GM19328 (cell line): ENCODE results near the gene RPA1.
"Not testable (repeated sequence)": the region's sequence is repeated elsewhere in the genome, so short reads cannot be mapped to it uniquely, and the experiment has no call there.

ENCODE experiments used
- ATAC-seq: cut with Tn5 transposase; IDR thresholded peaks from one replicate; pipeline ENCODE4 v1.9.1; 2021; ENCODE audit warnings: mild to moderate bottlenecking, moderate library complexity; ENCODE audit not compliant: unreplicated experiment

The RPA1 gene

DNA sequence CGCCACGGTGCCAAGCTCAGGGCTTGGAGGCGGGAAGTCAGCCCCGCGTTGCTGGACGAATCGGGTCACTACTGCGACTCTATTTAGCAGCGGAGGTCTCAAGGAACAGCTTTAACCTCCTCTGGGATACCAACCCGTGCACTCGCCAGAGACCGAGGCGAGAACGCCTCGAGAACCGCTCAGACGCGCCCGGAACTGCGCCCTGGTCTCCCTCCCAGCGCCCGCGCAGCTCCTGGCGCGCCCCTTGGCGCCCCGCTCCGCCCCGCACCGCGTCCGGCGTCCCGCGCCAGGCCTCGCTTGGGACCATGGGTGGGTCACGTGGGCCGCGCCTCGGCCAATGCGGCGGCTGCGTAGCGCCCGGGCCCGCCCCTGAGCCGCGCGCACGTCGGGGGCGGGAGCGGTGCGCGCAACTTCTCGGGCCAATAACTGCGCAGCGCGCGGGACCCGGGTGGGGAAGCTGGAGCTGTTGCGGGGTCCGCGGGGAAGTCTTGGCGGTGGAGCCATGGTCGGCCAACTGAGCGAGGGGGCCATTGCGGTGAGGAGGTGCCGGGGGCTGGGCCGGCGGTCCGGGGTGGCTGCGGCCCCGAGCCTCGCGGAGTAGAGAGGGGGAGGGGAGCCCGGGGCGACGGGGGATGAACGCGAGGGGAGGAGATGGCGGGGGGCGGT lies at the start of gene RPA1, which contains the start of gene SMYD4:
TSS of gene RPA1 (plus strand) at position 414 of the 666 bp plus-strand sequence. CDS start at position 503, 89 bp downstream.
TSS of gene SMYD4 (minus strand) at position 311 of the 666 bp plus-strand sequence. CDS start 1,908 bp downstream, outside the sequence.
- ATAC-seq, result peak; percentile 86

DNA sequence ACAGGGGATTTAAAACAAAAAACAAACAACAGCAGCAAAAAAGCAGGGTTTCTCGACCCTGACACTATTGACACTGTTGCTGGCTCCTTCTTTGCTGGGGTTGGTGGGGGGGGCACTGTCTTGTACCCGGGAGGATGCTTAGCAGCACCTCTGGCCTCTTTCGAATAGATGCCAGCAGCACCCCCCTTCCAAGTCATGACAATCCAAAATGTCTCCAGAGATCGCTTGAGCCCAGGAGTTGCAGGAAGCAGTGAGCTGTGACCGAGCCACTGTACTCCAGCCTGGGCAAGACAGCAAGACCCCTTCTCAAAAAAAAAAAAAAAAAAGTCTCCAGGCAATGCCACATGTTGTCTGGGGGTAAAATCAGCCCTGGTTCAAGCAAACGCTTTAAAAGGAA lies 47.6 kb upstream of the RPA1 start:
- ATAC-seq, result no peak

DNA sequence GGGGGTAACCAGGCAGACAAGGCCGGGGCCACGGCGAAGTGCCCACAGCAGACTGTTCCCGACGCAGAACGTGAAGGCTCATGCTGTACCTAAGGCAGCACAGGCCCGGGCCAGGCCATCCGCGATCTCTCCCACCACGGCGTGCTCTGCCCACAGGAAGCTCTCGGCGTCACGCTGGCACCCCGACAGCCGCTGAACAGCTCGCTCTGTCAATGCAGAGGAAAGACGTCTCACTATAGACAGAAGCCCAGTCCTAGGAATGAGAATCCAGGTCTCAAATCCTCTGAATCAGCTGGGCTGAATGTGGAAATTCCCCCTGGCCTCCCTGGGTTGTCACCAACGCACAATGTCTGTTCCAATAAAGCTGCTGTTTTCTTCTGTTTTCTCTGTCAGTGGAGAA lies 46.5 kb upstream of the RPA1 start:
- no peak for ATAC-seq

DNA sequence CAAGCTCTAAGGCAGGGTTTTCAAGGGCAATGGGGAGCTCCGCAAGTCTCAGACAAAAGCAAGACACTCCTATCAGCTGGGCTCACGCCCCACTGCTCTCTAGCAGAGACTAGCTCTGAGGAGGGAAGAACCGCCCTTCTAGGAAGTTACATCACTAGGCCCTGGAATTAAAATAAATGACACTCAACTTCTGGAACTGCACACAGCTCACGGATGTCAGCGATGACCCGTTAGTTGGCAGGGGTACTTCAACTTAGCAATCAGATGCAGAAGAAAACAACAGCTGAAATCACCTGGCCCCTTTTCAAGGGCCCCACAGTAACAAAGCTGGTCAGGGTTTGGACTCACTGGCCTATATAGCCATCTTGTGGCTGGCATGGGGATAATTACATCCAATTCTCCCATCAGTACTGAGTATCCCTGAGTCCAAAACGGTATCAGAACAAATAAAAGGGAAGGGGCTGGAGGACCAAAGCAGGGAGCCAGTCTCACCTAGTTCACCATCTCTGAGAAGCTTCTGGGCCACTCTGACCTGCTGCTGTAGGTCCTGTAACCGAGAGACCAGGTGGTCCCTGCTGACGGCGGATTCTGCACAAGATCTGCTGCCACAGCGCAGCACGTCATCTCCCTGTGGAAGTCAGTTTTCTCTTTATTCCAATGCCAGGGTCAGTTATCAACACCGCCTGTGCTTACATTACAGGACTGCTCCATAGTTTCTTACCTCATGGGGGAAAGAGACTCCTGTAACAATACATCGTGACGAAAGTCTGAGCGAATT lies 45.8 kb upstream of the RPA1 start:
- no peak for ATAC-seq

DNA sequence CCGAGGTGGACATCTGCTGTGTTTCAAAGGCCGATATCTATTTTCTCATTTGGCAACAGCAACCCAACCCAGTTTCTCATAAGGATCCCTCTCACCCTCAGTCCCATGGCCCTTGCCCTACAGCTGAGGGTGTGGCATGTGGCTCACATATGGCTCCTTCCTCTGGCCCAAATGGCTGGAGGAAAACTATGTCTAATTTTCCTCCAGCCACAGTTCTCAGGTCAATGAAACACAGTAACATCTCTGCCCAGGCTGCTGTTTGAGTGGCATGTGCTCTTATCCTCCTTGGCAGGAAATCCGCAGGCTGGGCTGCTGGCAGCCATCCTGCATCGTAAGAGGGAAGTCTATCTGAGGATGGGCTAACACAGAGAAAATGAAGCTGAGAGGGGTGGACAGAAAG lies 43.9 kb upstream of the RPA1 start:
- ATAC-seq, result no peak

DNA sequence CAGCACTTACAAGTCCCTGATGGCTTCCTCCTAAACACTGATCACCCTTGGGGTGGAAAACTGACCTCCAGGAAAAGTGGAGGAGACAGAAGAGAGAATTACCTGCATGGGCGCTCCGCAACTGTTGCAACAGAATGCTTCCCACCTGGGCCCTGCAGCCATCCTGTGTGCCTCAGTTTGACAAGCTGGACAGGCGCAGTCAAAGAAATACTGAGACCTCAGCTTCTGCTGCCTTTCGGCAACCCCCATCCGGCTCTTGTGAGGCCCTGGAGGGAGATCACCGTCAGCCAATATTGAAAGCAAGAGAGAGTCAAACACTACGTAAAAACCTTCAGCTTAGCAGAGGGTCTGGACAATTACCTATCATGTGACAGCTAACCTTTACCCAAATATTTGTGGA lies 43.1 kb upstream of the RPA1 start:
- ATAC-seq, result no peak

DNA sequence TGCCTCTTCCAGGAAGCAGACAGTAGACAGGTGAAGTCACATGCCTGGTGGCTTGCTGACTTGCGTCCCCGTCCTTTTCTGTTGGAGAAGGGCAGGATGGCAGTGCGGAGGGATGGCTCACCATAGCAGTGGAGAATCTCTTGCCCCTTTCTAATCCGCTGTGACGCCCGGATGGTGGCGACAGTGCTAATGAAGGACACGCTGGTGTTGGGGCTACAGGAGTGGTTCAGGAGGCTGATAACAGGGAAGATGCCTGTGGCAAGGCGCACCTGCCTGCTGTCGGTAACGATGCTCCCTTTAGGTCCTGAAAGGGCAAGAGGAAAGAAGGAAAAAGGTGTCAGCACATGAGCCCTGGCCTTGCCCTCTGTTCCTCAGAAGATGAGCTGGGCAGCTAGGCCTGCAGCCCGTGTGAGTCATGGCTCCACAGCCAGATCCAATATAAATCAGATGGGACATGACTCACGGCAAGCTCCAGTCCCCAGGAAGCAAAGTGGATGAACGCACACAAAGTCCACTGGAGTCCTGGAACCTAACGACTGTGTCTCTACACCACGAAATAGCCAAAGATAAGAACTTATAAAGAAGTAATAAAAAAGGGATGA lies 42.4 kb upstream of the RPA1 start:
- ATAC-seq, result no peak

DNA sequence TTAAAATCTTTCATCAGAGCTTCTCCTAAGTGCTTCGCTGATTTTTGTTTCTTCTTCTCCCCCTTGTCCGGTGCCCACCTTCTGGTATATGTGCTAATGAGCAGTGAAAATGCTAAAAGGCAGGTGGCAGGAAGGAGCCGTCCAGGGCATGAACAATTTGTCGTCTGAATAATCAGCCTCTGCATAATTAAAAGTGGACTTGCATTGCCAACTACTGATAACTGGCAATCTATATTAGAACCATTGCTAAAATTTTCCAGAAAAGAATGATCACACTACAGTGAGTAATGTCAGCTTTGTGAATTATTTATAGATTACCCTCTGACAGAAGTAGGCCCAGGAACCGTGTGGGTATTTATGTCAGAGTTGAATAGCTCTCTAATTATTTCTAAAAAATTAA lies 39.9 kb upstream of the RPA1 start:
- ATAC-seq, result no peak

DNA sequence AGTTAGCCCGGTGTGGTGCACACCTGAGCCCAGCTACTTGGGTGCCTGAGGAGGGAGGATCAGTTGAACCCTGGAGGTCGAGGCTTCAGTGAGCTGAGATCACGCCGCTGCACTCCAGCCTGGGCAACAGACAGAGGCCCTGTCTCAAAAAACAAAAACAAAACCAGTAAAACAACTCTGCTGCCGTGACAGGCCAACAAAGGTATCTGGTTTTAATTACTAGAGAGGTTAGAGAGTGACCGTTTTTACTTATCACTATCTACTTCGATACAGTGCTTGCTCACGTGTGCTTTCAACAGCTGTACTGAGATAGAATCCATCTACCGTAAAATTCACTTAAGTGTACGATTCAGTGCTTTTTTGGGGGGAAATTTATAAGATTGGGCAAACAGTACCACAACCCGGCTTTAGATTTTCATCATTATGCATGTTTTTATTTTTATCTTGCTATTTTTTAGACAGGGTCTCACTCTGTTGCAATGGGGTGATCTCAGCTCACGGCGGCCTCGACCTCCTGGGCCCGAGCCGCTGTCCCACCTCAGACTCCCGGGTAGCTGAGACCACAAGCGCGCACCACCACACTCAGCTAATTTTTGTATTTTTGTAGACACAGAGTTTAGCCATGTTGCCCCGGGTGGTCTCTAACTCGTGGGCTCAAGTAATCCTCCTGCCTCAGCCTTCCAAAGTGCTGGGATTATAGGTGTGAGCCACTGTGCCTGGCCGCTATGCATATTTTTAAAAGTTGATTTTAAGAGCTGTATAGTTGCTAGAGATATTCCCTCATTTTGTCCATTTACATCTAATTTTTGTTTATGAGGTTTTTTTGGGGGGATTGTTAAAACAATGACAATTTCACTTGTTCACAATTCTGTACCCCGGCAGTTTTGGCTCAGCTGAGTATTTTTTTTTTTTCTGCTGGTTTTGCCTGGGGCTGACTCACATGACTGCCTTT lies 37.0 kb upstream of the RPA1 start:
- no peak for ATAC-seq

DNA sequence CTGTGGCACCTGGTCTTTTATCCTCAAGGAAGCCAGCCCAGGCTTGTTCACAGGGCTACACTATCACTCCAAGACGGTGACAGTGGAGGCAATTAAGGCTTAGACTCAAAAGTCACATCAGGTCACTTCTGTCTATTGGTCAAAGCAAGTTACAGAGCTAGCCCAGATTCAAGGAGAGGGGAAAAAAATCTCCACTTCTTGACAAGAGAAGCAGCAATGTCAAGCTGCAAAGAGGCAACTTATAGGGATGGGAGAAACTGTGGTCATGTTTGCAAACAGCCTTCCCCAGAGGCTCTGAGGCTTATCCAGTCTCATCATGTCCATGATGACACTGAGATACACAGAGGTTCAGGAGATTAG lies 36.4 kb upstream of the RPA1 start:
- ATAC-seq, result no peak

DNA sequence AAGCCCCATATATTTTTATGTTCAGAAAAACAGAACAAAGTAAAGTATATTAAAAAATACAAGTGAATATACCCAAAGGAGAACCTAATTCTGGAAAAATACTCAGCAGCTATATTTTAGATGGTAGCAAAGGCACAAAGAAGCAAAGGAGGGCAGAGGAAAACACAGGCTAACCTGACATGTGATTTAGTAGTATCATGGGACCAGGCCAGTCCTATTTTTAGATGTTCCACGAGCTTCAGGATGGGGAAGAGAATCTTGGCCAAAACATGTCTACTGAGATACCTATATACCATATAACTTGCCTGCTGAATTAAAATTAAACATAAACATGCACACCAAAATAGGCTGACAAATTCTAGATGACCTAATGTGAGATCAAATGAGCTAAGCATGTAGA lies 33.0 kb upstream of the RPA1 start:
- ATAC-seq, result no peak

DNA sequence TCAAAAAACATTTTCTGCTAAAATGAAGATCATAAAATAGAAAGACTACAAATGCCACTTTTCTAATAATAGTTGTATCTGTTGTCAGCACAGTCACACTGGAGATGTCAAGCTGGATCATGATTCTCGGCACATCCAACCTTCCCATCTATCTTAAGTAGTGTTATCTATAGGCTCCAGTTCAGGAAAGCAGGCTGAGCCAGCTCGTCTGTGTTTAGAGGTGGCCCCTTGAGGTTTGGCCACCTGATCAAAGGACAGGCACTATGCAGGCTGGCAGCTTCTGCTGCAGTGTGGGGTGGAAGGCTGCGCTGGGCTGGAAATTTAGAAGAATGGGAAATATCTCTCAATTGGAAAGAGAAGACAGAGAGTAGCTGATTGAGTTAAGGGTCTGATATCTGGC lies 32.5 kb upstream of the RPA1 start:
- no peak for ATAC-seq

DNA sequence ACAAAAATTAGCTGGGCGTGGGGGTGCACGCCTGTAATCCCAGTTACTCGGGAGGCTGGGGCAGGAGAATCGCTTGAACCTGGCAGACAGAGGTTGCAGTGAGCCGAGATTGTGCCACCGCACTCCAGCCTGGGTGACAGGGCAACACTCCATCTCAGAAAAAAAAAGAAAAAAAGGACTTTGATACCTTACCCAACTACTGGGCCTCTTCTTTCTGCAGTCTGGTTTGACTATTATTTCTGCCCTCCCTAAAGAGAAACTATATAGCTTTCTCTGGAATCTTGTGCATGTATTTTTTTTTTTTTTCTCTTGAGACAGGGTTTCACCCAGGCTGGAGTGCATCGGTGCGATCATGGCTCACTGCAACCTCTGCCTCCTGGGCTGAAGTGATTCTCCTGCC lies 32.0 kb upstream of the RPA1 start:
- not testable (repeated sequence) for ATAC-seq

DNA sequence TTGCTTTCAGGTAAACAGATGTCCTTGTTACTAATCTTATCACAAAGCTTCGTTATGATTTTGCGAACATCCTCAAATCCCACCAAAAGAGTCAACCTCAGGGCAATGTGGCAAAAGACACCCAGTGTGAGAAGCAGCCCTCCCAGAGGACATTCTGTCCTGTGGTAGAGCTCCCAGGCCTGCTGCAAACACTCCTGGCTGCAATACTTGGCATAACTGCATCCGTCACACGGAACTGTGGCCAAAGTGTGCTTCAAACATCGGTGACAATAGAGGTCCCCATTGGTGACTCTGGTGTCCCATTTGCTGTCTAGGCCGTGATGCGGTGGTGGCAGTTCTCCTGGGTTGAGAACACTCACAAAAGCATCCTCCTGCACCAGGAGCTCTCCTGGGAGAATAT lies 29.6 kb upstream of the RPA1 start:
- no peak for ATAC-seq

DNA sequence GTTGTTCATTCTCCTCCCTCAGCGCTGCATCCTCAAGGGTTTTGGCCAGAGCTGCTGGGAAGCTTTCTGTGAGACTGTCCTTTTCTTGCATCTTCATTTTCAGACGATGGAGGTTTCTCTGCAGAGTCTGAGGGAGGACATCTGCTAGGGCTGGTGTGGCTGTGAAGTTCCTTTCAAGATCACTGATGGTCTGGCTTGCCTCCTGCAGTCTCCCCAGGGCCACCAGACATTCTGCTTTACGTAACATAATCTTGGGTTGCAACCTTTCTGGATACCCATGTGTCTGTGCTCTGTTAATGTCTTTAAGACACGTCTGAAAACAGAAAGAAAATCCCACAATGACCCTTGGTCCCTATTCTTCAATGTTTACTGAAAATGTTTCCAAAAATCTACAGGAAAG lies 29.1 kb upstream of the RPA1 start:
- ATAC-seq, result no peak

DNA sequence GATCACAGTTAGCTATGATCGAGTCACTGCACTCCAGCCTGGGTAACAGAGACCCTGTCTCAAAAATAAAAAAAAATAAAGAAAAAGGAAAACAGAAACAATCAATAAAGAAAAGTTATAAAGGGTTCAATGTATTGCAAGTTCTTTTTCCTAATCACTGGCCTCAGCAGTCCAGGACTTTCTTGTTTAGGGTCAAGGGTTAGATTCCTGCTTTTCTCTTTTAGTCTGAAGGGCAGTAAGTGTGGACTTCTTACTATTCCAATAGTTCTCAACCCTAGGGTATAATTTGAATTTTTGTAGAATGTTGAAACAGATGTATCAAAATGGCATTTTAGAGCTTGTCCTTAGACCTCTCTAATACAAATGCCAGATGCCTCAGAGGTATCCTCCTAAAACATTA lies 27.4 kb upstream of the RPA1 start:
- ATAC-seq, result no peak

DNA sequence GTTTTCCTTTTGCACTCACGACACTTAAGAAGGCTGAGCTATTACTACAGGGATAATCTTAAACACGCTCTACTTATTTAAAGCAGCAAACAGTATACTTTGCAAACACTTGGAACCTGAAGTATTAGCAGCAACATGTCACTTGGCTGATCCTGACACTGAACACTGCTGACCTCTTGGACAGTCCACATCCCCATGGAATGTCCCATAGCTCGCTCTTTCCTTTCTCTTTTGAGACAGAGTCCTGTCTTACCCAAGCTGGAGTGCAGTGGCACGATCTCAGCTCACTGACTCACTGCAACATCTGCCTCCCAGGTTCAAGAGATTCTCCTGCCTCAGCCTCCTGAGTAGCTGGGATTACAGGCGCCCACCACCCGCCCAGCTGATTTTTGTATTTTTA lies 26.5 kb upstream of the RPA1 start:
- no peak for ATAC-seq

DNA sequence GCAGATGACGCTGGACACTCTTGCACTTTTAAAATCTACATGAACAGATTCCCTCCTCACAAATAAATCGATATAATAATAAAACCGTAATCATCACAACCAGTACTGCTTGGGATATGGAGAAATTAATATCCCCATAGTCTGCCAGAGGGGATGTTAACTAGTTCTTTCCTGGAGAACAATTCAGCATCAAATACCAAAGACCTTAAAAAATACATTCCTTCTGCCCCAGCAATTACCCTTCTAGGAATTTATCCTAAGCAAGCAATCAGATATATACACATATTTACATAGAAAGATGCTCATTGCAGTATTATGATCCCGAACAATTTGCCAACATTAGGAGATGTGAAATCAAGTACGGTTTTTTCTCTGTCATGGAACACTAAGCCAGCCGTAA lies 21.9 kb upstream of the RPA1 start:
- ATAC-seq, result no peak

DNA sequence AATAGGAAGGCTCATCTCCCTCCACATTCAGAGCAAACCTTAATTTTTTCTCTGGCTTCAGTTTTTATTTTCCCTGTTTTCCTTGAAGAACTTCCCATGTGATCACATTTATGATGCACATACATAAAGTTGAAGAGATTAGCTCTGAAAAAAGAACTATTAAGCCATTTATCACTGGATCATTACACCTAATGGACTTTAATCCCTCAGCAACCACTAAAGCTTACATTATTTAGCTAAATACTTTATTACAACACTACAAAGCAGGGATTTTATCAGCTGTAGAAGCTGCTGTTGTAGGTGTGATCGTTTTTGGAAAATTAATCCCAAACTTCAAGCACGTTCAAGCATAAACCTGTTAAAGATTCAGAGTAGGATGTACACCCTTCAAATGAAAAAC lies 21.2 kb upstream of the RPA1 start:
- ATAC-seq, result no peak

DNA sequence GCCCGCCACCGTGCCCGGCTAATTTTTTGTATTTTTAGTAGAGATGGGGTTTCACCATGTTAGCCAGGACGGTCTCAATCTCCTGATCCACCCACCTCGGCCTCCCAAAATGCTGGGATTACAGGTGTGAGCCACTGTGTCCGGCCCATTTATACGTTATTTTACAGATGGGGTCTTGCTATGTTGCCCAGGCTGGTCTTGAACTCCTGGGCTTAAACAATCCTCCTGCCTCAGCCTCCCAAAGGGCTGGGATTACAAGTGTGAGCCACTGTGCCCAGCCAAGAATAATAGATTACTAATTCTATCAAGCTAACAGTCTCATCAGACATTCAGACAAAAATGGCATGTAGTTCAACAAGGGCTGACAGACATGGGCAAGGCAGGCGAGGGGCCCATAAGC lies 20.0 kb upstream of the RPA1 start:
- not testable (repeated sequence) for ATAC-seq

DNA sequence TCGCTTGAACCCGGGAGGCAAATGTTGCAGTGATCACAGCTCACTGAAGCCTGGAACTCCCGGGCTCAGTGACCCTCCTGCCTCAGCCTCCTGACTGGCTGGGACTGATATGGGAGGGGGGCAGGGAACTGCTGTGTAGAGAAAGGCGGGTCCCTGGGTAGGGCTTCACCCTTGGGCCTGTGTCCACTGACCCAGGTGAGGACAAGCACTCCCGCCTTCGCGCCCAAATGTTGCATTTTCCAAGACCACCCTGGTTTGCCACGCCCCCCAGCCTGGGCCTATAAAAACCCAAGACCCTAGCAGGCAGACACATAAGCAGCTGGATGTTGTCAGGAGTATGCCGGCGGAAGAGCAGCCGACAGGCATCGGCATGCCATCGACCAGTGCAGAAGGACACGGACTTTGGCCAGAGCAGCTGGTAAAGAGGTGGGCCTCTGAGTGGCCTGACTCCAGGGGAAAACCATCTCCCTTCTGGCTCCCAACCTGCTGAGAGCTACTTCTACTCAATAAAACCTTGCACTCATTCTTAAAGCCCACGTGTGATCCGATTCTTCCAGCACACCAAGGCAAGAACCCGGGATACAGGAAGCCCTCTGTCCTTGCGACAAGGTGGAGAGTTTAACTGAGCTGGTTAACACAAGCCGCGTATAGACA lies 19.2 kb upstream of the RPA1 start:
- no peak for ATAC-seq
